Upper lobe of right lung (tissue), 1 donor: ENCODE measurements around the gene CAPN14. TPM values are rescaled to one million over a fixed set of nuclear protein-coding genes. Genes with fewer than 3 reads are reported as not detected.
"Not testable (repeated sequence)": the region's sequence is repeated elsewhere in the genome, so short reads cannot be mapped to it uniquely, and the experiment has no call there.

Experiments used
- ATAC-seq: fragments of 200-7000 bp; cut with Tn5 transposase; one replicate; pipeline ENCODE4 v1.9.1; 2020; ENCODE audit warnings: mild to moderate bottlenecking, moderate library complexity
- DNase-seq: peaks from one replicate; pipeline ENCODE4 v3.0.0-alpha.2; 2020
- H3K27ac ChIP-seq: fragments of 200-600 bp; one replicate; pipeline ENCODE4 v1.8.0; 2022
- H3K27me3 ChIP-seq: fragments of 200-600 bp; one replicate; pipeline ENCODE4 v1.8.0; 2022; ENCODE audit warnings: mild to moderate bottlenecking
- H3K36me3 ChIP-seq: fragments of 200-600 bp; one replicate; pipeline ENCODE4 v1.8.0; 2022
- H3K4me1 ChIP-seq: fragments of 200-600 bp; one replicate; pipeline ENCODE4 v1.8.0; 2022
- H3K4me3 ChIP-seq: fragments of 200-600 bp; one replicate; pipeline ENCODE4 v1.8.0; 2022; ENCODE audit warnings: mild to moderate bottlenecking
- H3K9me3 ChIP-seq: fragments of 200-600 bp; one replicate; pipeline ENCODE4 v1.8.0; 2022
- intact Hi-C: fragments of 100-400 bp; cut with DNase I; formaldehyde crosslinking; loops from one replicate; pipeline ENCODE4 v1.11.0; 2022
- total RNA-seq: library from RNA; stranded (reverse); fragmentation: NEBNext Ultra II Directional; extraction: Animal tissue kit (Norgen Biotek cat#: 25700); gene quantifications from one replicate; pipeline ENCODE4 v1.2.1, GENCODE V29; 2021
- TF ChIP-seq, protein P1 (sequence below): fragments of 200-600 bp; IDR thresholded peaks from one replicate; pipeline ENCODE4 v1.8.0; 2022; ENCODE audit warnings: antibody characterized with exemption
- donor health status: DM: no; HTN: yes; CAD: no; lungs with severe emphysema.

CAPN14 gene
- total RNA-seq, 1 donor from 2014 or later: 0.26 TPM

DNA sequence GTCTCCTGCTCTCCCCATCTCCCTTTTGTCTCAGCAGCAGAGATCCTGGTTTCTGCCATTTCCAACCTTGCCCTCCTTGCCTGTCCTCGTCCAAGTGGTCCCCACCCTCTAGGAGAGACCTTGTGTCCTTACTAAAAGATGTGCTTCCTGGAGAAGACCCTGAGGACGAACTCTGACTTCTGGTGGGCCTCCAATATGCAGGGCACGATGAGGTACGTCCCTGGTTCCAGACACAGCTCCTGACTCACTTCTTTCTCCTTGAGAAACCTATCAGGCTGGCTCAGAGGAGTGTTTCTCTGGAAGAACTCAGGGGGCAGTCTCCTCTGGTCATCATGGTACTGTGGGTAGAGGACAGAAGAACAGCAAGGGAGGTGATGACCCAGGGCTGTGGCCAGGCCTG is 28.2 kb downstream of the CAPN14 start:
- H3K4me3 ChIP-seq: no peak overlapping the region
- ATAC-seq: no peak
- no peaks in the 10 kb centered on the region for H3K9me3 ChIP-seq
- H3K4me1 ChIP-seq: no peaks in the 10 kb centered on the region
- no peak for DNase-seq
- intact Hi-C loops: no loop called here
- no peaks in the 10 kb centered on the region for H3K27me3 ChIP-seq
- no peak overlapping the region for H3K27ac ChIP-seq
- TF ChIP-seq, protein P1, sequence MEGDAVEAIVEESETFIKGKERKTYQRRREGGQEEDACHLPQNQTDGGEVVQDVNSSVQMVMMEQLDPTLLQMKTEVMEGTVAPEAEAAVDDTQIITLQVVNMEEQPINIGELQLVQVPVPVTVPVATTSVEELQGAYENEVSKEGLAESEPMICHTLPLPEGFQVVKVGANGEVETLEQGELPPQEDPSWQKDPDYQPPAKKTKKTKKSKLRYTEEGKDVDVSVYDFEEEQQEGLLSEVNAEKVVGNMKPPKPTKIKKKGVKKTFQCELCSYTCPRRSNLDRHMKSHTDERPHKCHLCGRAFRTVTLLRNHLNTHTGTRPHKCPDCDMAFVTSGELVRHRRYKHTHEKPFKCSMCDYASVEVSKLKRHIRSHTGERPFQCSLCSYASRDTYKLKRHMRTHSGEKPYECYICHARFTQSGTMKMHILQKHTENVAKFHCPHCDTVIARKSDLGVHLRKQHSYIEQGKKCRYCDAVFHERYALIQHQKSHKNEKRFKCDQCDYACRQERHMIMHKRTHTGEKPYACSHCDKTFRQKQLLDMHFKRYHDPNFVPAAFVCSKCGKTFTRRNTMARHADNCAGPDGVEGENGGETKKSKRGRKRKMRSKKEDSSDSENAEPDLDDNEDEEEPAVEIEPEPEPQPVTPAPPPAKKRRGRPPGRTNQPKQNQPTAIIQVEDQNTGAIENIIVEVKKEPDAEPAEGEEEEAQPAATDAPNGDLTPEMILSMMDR: no peak
- H3K36me3 ChIP-seq: no peaks in the 10 kb centered on the region

DNA sequence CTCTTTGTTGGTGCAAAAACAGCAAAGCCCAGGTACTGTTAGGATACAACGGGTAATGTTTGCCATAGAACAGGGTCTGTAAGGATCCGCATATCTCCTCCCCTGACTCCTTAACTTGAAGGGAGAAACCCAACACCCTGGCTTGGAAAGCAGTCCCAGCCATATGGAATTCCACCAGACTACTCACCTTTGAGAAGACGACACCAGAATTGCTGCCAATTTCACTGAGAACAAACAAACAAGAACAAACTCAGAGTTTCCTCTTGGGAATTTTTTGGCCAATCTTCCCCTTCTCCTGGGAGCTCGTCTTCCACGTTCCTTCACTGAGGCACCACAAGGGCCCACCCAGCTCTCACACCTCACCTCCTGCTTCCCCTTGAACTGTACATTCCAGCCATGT is 29.2 kb downstream of the CAPN14 start:
- ATAC-seq (no peak), DNase-seq (no peak)
- TF ChIP-seq, protein P1: no peak
- intact Hi-C loops: no loop called here
- no peaks in the 10 kb centered on the region for H3K4me1 ChIP-seq
- no peaks in the 10 kb centered on the region for H3K9me3 ChIP-seq
- H3K27me3 ChIP-seq: no peaks in the 10 kb centered on the region
- H3K36me3 ChIP-seq: no peaks in the 10 kb centered on the region
- H3K4me3 ChIP-seq: no peak overlapping the region
- H3K27ac ChIP-seq: no peak overlapping the region

DNA sequence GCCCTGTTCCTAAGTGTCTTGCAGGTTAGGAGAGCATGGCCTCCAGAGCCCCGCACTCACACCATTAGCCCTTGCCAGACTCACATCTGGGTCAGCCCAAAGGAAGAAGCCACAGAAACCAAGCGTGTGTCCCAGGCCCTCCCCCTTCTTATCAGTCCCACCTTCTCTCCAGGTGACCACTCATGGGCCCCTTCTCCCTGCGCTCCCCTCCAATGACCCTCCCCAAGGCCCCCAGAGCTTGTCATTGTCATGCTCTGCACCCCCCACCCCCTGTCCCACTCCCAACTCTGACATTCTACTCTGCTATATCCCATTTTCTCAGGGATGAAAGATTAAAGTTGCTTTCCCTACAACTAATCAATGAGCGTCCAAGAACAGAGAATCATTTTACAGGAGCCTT is 30.1 kb downstream of the CAPN14 start:
- no peaks in the 10 kb centered on the region for H3K36me3 ChIP-seq
- no peaks in the 10 kb centered on the region for H3K27me3 ChIP-seq
- H3K4me3 ChIP-seq: no peak overlapping the region
- TF ChIP-seq, protein P1: no peak
- DNase-seq: no peak
- intact Hi-C loops: no loop called here
- no peak overlapping the region for H3K27ac ChIP-seq
- no peaks in the 10 kb centered on the region for H3K9me3 ChIP-seq
- no peak for ATAC-seq
- H3K4me1 ChIP-seq: no peaks in the 10 kb centered on the region

DNA sequence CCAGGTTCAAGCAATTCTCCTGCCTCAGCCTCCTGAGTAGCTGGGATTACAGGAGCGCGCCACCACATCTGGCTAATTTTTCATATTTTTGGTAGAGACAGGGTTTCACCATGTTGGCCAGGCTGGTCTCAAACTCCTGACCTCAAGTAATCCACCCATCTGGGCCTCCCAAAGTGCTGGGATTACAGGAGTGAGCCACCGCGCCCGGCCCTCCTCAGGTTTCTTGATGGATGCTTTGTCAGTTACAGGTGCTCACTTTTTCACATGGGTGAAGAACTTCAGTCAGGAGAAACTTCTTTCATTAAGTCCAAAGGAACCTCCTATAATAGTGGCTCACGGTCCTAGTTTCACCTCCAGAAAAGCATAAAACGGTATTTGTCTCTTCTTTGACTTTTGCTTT is 33.3 kb downstream of the CAPN14 start:
- H3K9me3 ChIP-seq, H3K36me3 ChIP-seq, ATAC-seq, H3K27ac ChIP-seq, H3K4me1 ChIP-seq, H3K27me3 ChIP-seq, intact Hi-C loops, DNase-seq, H3K4me3 ChIP-seq: not testable (repeated sequence)

DNA sequence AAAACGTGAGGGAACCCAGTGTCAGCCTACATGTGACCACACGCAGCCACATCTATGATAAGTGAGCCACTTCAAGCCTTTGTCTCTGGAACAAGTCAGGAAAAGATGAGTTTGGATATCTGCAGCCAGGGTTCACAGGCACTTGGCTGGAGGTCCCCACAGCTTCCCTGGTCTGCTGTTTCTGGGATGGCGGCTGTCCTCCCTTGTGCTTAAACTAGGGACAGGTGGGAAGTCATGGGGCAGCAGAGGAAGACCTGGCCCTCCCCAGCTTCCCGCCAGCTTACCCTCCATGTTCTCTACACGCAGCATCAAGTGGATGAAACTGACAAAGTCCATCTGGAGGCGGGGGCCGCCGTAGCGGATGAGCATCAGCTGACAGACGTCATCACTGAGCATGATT is 40.6 kb downstream of the CAPN14 start:
- no peak for DNase-seq

DNA sequence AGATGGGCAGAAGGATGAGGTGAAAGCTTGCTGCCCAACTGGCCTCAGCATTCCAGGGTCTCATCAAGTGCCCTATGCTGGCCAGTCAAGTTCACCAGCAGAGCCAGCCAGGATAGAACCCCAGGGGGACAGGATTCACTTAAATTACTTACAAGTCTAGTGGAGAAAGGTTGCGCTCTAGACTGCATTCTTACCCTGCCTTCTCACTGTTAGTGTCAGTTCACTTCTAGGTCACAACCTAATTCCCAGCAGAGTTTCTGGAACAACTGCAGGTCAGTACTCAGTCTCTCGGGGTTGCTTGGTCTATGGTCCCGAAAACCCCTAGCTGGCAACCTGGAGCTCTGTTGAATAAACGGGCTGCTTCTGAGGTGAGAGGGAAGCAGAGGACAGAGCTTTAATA is 46.2 kb downstream of the CAPN14 start:
- H3K9me3 ChIP-seq: no peaks in the 10 kb centered on the region
- no peaks in the 10 kb centered on the region for H3K36me3 ChIP-seq
- no peaks in the 10 kb centered on the region for H3K27me3 ChIP-seq
- DNase-seq (no peak), ATAC-seq (no peak)
- no peak overlapping the region for H3K4me3 ChIP-seq
- H3K4me1 ChIP-seq: no peaks in the 10 kb centered on the region
- intact Hi-C loops: loop anchor here (10.0 kb wide), 1 partner anchor 456 kb away; no protein-coding TSS in a partner anchor
- H3K27ac ChIP-seq: no peak overlapping the region
- TF ChIP-seq, protein P1: no peak

More for the DNA sequence above, 40.6 kb downstream of the CAPN14 start:
- TF ChIP-seq, protein P1: no peak
- no peak overlapping the region for H3K27ac ChIP-seq
- no peaks in the 10 kb centered on the region for H3K36me3 ChIP-seq
- no peaks in the 10 kb centered on the region for H3K4me1 ChIP-seq
- intact Hi-C loops: loop anchor here (10.0 kb wide), 1 partner anchor 462 kb away; no protein-coding TSS in a partner anchor
- H3K27me3 ChIP-seq: no peaks in the 10 kb centered on the region
- no peak overlapping the region for H3K4me3 ChIP-seq
- H3K9me3 ChIP-seq: no peaks in the 10 kb centered on the region
- ATAC-seq: no peak
